Right lobe of liver (tissue), 4 donors: ENCODE results near the gene MMP25.

Experiments
- POLR2A ChIP-seq: fragments of 450-650 bp; IDR thresholded peaks from one replicate; pipeline ENCODE4 v1.6.1; 2017; ENCODE audit warnings: antibody characterized with exemption, mild to moderate bottlenecking
- TF ChIP-seq, protein P1 (sequence below), 4 donors: fragments of 200-600 bp in 3 of 4; fragments of 450-650 bp in 1 of 4; IDR thresholded peaks; one replicate each; pipeline versions ENCODE4 v1.5.1 to v1.8.0; 2016 to 2022; ENCODE audit warnings: antibody characterized with exemption in 4 of 4, mild to moderate bottlenecking in 2 of 4
- donor health status: DM: no; HTN: no; CAD: no.
- donor health status: DM: no; HTN: no; CAD: no.
- donor health status: DM: no; HTN: yes; CAD: no.

DNA sequence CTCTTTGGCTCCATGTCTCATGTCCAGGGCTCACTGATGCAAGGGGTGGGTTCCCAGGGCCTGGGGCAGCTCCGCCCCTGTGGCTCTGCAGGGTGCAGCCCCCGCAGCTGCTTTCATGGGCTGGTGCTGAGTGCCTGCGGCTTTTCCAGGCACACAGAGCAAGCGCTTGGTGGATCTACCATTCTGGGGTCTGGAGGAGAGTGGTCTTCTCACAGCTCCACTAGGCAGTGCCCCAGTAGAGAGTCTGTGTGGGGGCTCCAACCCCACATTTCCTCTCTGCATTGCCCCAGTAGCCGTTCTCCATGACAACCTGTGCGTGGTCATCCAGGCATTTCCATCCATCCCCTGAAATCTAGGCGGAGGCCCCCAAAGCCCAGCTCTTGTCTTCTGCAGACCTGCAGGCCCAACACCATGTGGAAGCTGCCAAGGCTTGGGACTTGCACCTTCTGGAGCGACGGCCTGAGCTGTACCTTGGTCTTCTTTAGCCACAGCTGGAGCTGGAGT is 24.3 kb downstream of the MMP25 start:
- TF ChIP-seq, protein P1, sequence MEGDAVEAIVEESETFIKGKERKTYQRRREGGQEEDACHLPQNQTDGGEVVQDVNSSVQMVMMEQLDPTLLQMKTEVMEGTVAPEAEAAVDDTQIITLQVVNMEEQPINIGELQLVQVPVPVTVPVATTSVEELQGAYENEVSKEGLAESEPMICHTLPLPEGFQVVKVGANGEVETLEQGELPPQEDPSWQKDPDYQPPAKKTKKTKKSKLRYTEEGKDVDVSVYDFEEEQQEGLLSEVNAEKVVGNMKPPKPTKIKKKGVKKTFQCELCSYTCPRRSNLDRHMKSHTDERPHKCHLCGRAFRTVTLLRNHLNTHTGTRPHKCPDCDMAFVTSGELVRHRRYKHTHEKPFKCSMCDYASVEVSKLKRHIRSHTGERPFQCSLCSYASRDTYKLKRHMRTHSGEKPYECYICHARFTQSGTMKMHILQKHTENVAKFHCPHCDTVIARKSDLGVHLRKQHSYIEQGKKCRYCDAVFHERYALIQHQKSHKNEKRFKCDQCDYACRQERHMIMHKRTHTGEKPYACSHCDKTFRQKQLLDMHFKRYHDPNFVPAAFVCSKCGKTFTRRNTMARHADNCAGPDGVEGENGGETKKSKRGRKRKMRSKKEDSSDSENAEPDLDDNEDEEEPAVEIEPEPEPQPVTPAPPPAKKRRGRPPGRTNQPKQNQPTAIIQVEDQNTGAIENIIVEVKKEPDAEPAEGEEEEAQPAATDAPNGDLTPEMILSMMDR (IDR thresholded peaks at IDR 0.05), result no peak
- TF ChIP-seq POLR2A, result no peak
